GM21360 (cell line): Measurements from ENCODE around the gene ITGB7.
"Not testable (repeated sequence)": the region's sequence is repeated elsewhere in the genome, so short reads cannot be mapped to it uniquely, and the experiment has no call there.

ENCODE experiments used
- ATAC-seq: cut with Tn5 transposase; IDR thresholded peaks from one replicate; pipeline ENCODE4 v1.9.1; 2021; ENCODE audit warnings: mild to moderate bottlenecking, moderate library complexity; ENCODE audit not compliant: unreplicated experiment

The ITGB7 gene

GRCh38 chr12:53180931-53181645, 26.0 kb downstream of the ITGB7 start:
- ATAC-seq: peak; percentile 44

GRCh38 chr12:53180220-53180930, 26.7 kb downstream of the ITGB7 start, which contains the start of the genes CSAD and ZNF740:
CSAD (minus strand) TSS chr12:53180925; CDS start chr12:53173470, 7,455 bp downstream.
ZNF740 (plus strand) TSS chr12:53180722; CDS start chr12:53181984, 1,262 bp downstream.
- ATAC-seq: peak; percentile 86

GRCh38 chr12:53179687-53180219, 27.3 kb downstream of the ITGB7 start:
- ATAC-seq: peak; percentile 25

- not testable (repeated sequence) for ATAC-seq
Measured at GRCh38 chr12:53178803-53179202, 28.2 kb downstream of the ITGB7 start.

- ATAC-seq: not testable (repeated sequence)
Measured at GRCh38 chr12:53177447-53177846, 29.6 kb downstream of the ITGB7 start.

- no peak for ATAC-seq
Measured at GRCh38 chr12:53176750-53177149, 30.3 kb downstream of the ITGB7 start.

- ATAC-seq: no peak
Measured at GRCh38 chr12:53174881-53175491, 32.1 kb downstream of the ITGB7 start.

GRCh38 chr12:53173085-53173715, 33.9 kb downstream of the ITGB7 start:
- no peak for ATAC-seq

- no peak for ATAC-seq
Measured at GRCh38 chr12:53172352-53172751, 34.7 kb downstream of the ITGB7 start.

GRCh38 chr12:53171725-53172329, 35.2 kb downstream of the ITGB7 start:
- no peak for ATAC-seq

- ATAC-seq: no peak
Measured at GRCh38 chr12:53170876-53171724, 36.0 kb downstream of the ITGB7 start.

- ATAC-seq: no peak
Measured at GRCh38 chr12:53170215-53170614, 36.8 kb downstream of the ITGB7 start.

- no peak for ATAC-seq
Measured at GRCh38 chr12:53169644-53170043, 37.4 kb downstream of the ITGB7 start.

- no peak for ATAC-seq
Measured at GRCh38 chr12:53166837-53167236, 40.2 kb downstream of the ITGB7 start.

- not testable (repeated sequence) for ATAC-seq
Measured at GRCh38 chr12:53163008-53163407, 44.0 kb downstream of the ITGB7 start.

- no peak for ATAC-seq
Measured at GRCh38 chr12:53161119-53161911, 45.7 kb downstream of the ITGB7 start.

- no peak for ATAC-seq
Measured at GRCh38 chr12:53160673-53161072, 46.4 kb downstream of the ITGB7 start.

- ATAC-seq: no peak
Measured at GRCh38 chr12:53160000-53160399, 47.1 kb downstream of the ITGB7 start.
